IMR-90 (cell line): ENCODE measurements around the gene ADD3. TPM values are rescaled to one million over a fixed set of nuclear protein-coding genes. Genes with fewer than 3 reads are reported as not detected.

ENCODE experiments used
- ATAC-seq: fragments of 200-7000 bp; cut with Tn5 transposase; 2 replicates; pipeline ENCODE4 v1.9.1; 2020; ENCODE audit warnings: low read depth, mild to moderate bottlenecking, moderate library complexity
- BruUV-seq: library from RNA; stranded (reverse); fragments of 400-500 nt; replicated peaks from 2 replicates; lab custom pipeline; 2021; lab: Mats Ljungman, UMichigan
- CTCF ChIA-PET: fragments of 300-600 bp; formaldehyde crosslinking; extraction: SDS; loops from one replicate; lab custom pipeline; 2021; ENCODE audit warnings: antibody characterized with exemption; lab: Yijun Ruan, JAX
- POLR2A ChIA-PET: fragments of 300-600 bp; sonication (Branson Sonifier 250); formaldehyde crosslinking; loops from one replicate; lab custom pipeline; 2022; ENCODE audit warnings: antibody characterized with exemption; ENCODE audit not compliant: unreplicated experiment; lab: Charles Lee
- DNase-seq: peaks from one replicate; pipeline ENCODE4 v3.0.0; 2013
- H2AFZ ChIP-seq: replicated peaks from 2 replicates; pipeline ENCODE3; 2013; ENCODE audit warnings: low read length, mild to moderate bottlenecking; ENCODE audit not compliant: poor library complexity
- H2AK5ac ChIP-seq: 2 replicates; pipeline ENCODE4 v1.6.1; 2013; ENCODE audit warnings: low read depth, low read length, inconsistent platforms
- H2AK9ac ChIP-seq: replicated peaks from 2 replicates; pipeline ENCODE3; 2013; ENCODE audit warnings: mild to moderate bottlenecking, low read depth, low read length, moderate library complexity; ENCODE audit not compliant: poor library complexity
- H2BK120ac ChIP-seq: 2 replicates; pipeline ENCODE4 v1.6.1; 2013; ENCODE audit warnings: low read depth, low read length, inconsistent platforms
- H2BK15ac ChIP-seq: 3 replicates; pipeline ENCODE4 v1.6.1; 2013; ENCODE audit warnings: low read depth, low read length, inconsistent platforms
- H2BK20ac ChIP-seq: 2 replicates; pipeline ENCODE4 v1.6.1; 2013; ENCODE audit warnings: low read depth, mild to moderate bottlenecking, inconsistent platforms, low read length, moderate library complexity
- H2BK5ac ChIP-seq: 2 replicates; pipeline ENCODE4 v1.6.1; 2013; ENCODE audit warnings: mild to moderate bottlenecking, low read depth, low read length, inconsistent platforms; ENCODE audit not compliant: poor library complexity, severe bottlenecking
- H3K14ac ChIP-seq: replicated peaks from 2 replicates; pipeline ENCODE4 v1.6.1; 2013; ENCODE audit warnings: low read depth, low read length, inconsistent platforms
- H3K18ac ChIP-seq: 2 replicates; pipeline ENCODE4 v1.6.1; 2013; ENCODE audit warnings: low read depth, low read length, control low read depth
- H3K23ac ChIP-seq: 2 replicates; pipeline ENCODE4 v1.6.1; 2013; ENCODE audit warnings: low read depth, low read length, inconsistent platforms
- H3K27ac ChIP-seq: 2 replicates; pipeline ENCODE4 v1.5.1; 2013; ENCODE audit warnings: mild to moderate bottlenecking, control low read depth, low read length; ENCODE audit not compliant: insufficient read depth
- H3K27me3 ChIP-seq: 2 replicates; pipeline ENCODE4 v1.6.1; 2013; ENCODE audit warnings: low read length; ENCODE audit not compliant: control insufficient read depth, insufficient read depth
- H3K36me3 ChIP-seq: 2 replicates; pipeline ENCODE4 v1.6.1; 2013; ENCODE audit warnings: low read length, mixed read lengths; ENCODE audit not compliant: control insufficient read depth, insufficient read depth
- H3K4ac ChIP-seq: 2 replicates; pipeline ENCODE4 v1.6.1; 2013; ENCODE audit warnings: low read depth, low read length, inconsistent platforms
- H3K4me1 ChIP-seq: 2 replicates; pipeline ENCODE4 v1.6.1; 2013; ENCODE audit warnings: low read length, mixed read lengths; ENCODE audit not compliant: control insufficient read depth, insufficient read depth
- H3K4me2 ChIP-seq: 2 replicates; pipeline ENCODE4 v1.6.1; 2013; ENCODE audit warnings: low read depth, mild to moderate bottlenecking, control low read depth, low read length, moderate library complexity
- H3K4me3 ChIP-seq: 2 replicates; pipeline ENCODE4 v1.5.1; 2013; ENCODE audit warnings: low read depth, mild to moderate bottlenecking, control low read depth, low read length, moderate library complexity; ENCODE audit not compliant: insufficient read depth
- H3K56ac ChIP-seq: 2 replicates; pipeline ENCODE4 v1.6.1; 2013; ENCODE audit warnings: low read length, inconsistent platforms; ENCODE audit not compliant: insufficient read depth; ENCODE audit errors: extremely low read depth
- H3K79me1 ChIP-seq, 2 experiments: 2 replicates each; pipeline ENCODE4 v1.6.1; 2013; ENCODE audit warnings: low read length in 2 of 2, inconsistent platforms in 1 of 2, low read depth in 1 of 2
- H3K9ac ChIP-seq: 2 replicates; pipeline ENCODE4 v1.6.1; 2013; ENCODE audit warnings: low read depth, low read length, control low read depth
- H3K9me1 ChIP-seq: 2 replicates; pipeline ENCODE4 v1.6.1; 2013; ENCODE audit warnings: low read length, inconsistent platforms; ENCODE audit not compliant: insufficient read depth
- H3K9me3 ChIP-seq: 2 replicates; pipeline ENCODE4 v1.6.1; 2013; ENCODE audit warnings: low read length; ENCODE audit not compliant: control insufficient read depth, insufficient read depth
- H4K20me1 ChIP-seq: 2 replicates; pipeline ENCODE4 v1.6.1; 2013; ENCODE audit warnings: low read length, inconsistent platforms; ENCODE audit not compliant: insufficient read depth
- H4K5ac ChIP-seq: 2 replicates; pipeline ENCODE4 v1.6.1; 2013; ENCODE audit warnings: mild to moderate bottlenecking, low read depth, low read length, control low read depth
- H4K8ac ChIP-seq, 2 experiments: 2 replicates each; pipeline ENCODE4 v1.6.1; 2013; ENCODE audit warnings: low read depth in 2 of 2, low read length in 2 of 2, control low read depth in 1 of 2, inconsistent platforms in 1 of 2
- H4K91ac ChIP-seq: 2 replicates; pipeline ENCODE4 v1.6.1; 2013; ENCODE audit warnings: low read depth, low read length, inconsistent platforms; ENCODE audit not compliant: insufficient read depth
- CHD1 ChIP-seq: IDR thresholded peaks from 2 replicates; pipeline ENCODE4 v1.6.1; 2012; ENCODE audit warnings: low read depth, low read length, improper control_type of control experiment
- MXI1 ChIP-seq: IDR thresholded peaks from 2 replicates; pipeline ENCODE4 v1.6.1; 2012; ENCODE audit warnings: low read depth, mild to moderate bottlenecking, low read length, moderate library complexity, borderline replicate concordance
- NFE2L2 ChIP-seq: fragments of 150-350 bp; IDR thresholded peaks from 2 replicates; pipeline ENCODE4 v1.6.1; 2016; ENCODE audit warnings: low read depth, mild to moderate bottlenecking, low read length
- RAD21 ChIP-seq: IDR thresholded peaks from 2 replicates; pipeline ENCODE4 v1.6.1; 2012; ENCODE audit warnings: low read length, improper control_type of control experiment
- RCOR1 ChIP-seq: IDR thresholded peaks from 2 replicates; pipeline ENCODE4 v1.6.1; 2012; ENCODE audit warnings: mild to moderate bottlenecking, low read length, improper control_type of control experiment; ENCODE audit not compliant: insufficient replicate concordance
- WGBS, 2 experiments: methylation state at CpG; one replicate each; pipeline versions ENCODE4 v1.1.5 to v1.1.7; 2013; ENCODE audit warnings: missing lambda C conversion rate in 2 of 2; ENCODE audit not compliant: insufficient read length in 1 of 2; ENCODE audit errors: extremely low coverage in 2 of 2; 5-methylcytosine and 5-hydroxymethylcytosine counted together
- dilution Hi-C: fragments of 300-500 bp; cut with HindIII; formaldehyde crosslinking; loops from one replicate; pipeline ENCODE4 v1.14.3; 2018; ENCODE audit warnings: low sequenced_read_pairs; ENCODE audit not compliant: unreplicated experiment
- in situ Hi-C: fragments of 300-500 bp; cut with MboI; formaldehyde crosslinking; loops from 3 replicates; pipeline ENCODE4 v1.14.3; 2019; ENCODE audit warnings: low sequenced_read_pairs, inconsistent platforms, mixed read lengths
- intact Hi-C: fragments of 100-400 bp; cut with micrococcal nuclease; formaldehyde crosslinking; loops from 2 replicates; pipeline ENCODE4 v1.10.0; 2022
- polyA plus RNA-seq, 3 experiments: library from polyadenylated mRNA; depleted of rRNA; stranded (reverse); fragments of >200 nt; gene quantifications; 2 replicates each; pipeline ENCODE4 v1.2.3, GENCODE V29; 2012; ENCODE audit warnings: low replicate concordance in 1 of 3
- total RNA-seq: library from RNA; depleted of rRNA; stranded (reverse); fragments of >200 nt; gene quantifications from 2 replicates; pipeline ENCODE4 v1.2.3, GENCODE V29; 2012

The ADD3 gene
- total and polyA plus RNA-seq, 2 of the 4 experiments (the other 2 are of a cell fraction), result 138 to 212 TPM

DNA sequence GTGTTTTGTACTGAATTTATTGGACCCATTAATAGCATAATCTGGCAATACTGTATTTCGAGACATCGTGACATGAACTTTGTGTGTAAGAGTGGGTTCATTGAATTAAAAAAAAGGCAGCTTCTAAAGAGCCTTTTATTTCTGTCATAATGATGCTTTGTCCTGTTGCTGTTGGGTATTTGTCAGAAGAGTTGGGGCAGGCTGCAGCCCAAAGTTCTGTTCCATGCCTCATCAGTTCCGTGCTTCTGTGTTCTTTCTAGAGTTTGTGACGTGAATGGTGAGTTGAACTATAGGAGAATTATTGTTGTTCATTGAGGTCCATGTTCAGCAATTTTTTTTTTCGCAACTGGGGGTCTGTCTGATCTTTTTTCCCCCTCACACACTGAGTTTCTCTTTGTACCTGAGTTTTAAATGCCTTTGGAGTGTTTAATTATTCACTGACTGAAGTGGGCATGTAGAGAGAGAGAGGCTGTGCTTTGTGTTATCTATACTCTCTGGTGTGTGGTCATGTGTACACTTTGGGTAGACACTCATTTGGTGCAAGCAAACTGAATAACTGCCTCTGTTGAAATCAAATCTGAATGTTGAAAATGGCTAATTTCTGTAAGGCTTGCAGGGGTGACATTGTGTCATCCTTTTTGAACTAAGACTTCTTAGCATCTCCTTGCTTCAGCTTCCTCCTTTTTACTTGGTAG, 69.8 kb downstream of the ADD3 start:
- Histone ChIP-seq H3K79me1 (peaks cover 15 to 61% of the 10 kb centered on the region in 2 experiments), H3K4ac (peak overlapping the region; percentile 9; the same call in 1 of the 2 replicates), H3K27me3 (no peaks in the 10 kb centered on the region), H2BK120ac (peak overlapping the region; percentile 52), H3K4me3 (no peak overlapping the region), H4K20me1 (0 out of 2 replicates have a peak, but pooled peaks cover 6% of the 10 kb centered on the region), H2AK9ac (no peak overlapping the region), H2AFZ (no peak overlapping the region), H3K23ac (peak overlapping the region; percentile 91), H2BK20ac (peak overlapping the region; percentile 64; the same call in 1 of the 2 replicates), H3K14ac (peak overlapping the region; percentile 71; the same call in 1 of the 2 replicates), H4K5ac (no peak overlapping the region), H4K91ac (no peak overlapping the region), H2BK15ac (peak overlapping the region; percentile 32; the same call in 2 of the 3 replicates), H2AK5ac (peak overlapping the region; percentile 44; the same call in 1 of the 2 replicates), H3K4me2 (peak overlapping the region; percentile 62), H3K56ac (no peak overlapping the region), H4K8ac (peak overlapping the region in 1 of 2 experiments; percentile 7; a peak in 1 of 4 replicates), H3K9me1 (peaks cover 12% of the 10 kb centered on the region; the same call in 1 of the 2 replicates), H3K9ac (no peak overlapping the region; the same call in 1 of the 2 replicates), H3K9me3 (no peaks in the 10 kb centered on the region), H3K4me1 (peaks cover 20% of the 10 kb centered on the region), H3K27ac (peak overlapping the region; percentile 25; the same call in 1 of the 2 replicates), H3K36me3 (no peaks in the 10 kb centered on the region), H2BK5ac (no peak overlapping the region), H3K18ac (peak overlapping the region; percentile 77)
- ChIA-PET POLR2A (no interaction called here), CTCF (interaction anchor here (1.7 kb wide), 1 partner anchor 193 kb away, joined by 7 read pairs; no protein-coding TSS in a partner anchor)
- TF ChIP-seq CHD1 (no peak), RCOR1 (no peak), NFE2L2 (no peak), RAD21 (no peak), MXI1 (no peak)
- no TSS peak for BruUV-seq
- in situ Hi-C loops (no loop called here), dilution Hi-C loops (no loop called here), intact Hi-C loops (no loop called here)
- WGBS, 2 experiments, result no CpG with 5 or more reads among the region's 5 CpGs
- ATAC-seq (no peak), DNase-seq (no peak)
